Suprapubic skin (tissue), 4 donors: ENCODE results near the gene SPDYE3.

Experiments used
- EP300 ChIP-seq: sonication (generic); formaldehyde crosslinking; IDR thresholded peaks from one replicate; pipeline ENCODE4 v1.6.1; 2017; ENCODE audit warnings: antibody characterized with exemption
- POLR2A ChIP-seq, 2 donors: fragments of 450-650 bp; IDR thresholded peaks; one replicate each; pipeline ENCODE4 v1.6.1; 2017; ENCODE audit warnings: antibody characterized with exemption in 2 of 2, mild to moderate bottlenecking in 2 of 2, moderate library complexity in 2 of 2
- POLR2AphosphoS5 ChIP-seq, 3 donors: sonication (generic); formaldehyde crosslinking; IDR thresholded peaks; one replicate each; pipeline ENCODE4 v1.6.1; 2017; ENCODE audit warnings: antibody characterized with exemption in 3 of 3
- TF ChIP-seq, protein P1 (sequence below), 2 donors: fragments of 200-600 bp in 1 of 2; fragments of 450-650 bp in 1 of 2; sonication (generic) in 1 of 2; IDR thresholded peaks; one replicate each; pipeline ENCODE4 v1.5.1; 2016 to 2019; ENCODE audit warnings: antibody characterized with exemption in 2 of 2, mild to moderate bottlenecking in 1 of 2, moderate library complexity in 1 of 2

DNA sequence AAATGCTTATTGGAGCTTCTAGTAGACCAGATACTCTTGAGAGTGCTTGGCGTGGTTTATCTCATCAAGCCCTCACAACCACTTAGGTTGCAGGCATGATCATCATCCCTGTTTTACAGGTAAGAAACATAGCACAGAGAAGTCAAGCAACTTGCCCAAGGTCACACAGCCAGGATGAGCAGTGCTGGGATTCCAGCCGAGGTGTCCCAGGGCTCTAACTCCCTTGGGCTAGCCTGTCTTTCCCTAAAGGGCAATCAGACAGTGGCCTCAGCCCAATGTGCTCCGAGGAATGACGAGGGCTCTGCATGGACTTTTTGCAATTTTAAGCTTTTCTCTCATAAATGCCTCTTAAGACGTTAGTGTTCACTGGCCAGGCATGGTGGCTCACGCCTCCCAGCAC, 39.9 kb upstream of the SPDYE3 start:
- TF ChIP-seq, protein P1, sequence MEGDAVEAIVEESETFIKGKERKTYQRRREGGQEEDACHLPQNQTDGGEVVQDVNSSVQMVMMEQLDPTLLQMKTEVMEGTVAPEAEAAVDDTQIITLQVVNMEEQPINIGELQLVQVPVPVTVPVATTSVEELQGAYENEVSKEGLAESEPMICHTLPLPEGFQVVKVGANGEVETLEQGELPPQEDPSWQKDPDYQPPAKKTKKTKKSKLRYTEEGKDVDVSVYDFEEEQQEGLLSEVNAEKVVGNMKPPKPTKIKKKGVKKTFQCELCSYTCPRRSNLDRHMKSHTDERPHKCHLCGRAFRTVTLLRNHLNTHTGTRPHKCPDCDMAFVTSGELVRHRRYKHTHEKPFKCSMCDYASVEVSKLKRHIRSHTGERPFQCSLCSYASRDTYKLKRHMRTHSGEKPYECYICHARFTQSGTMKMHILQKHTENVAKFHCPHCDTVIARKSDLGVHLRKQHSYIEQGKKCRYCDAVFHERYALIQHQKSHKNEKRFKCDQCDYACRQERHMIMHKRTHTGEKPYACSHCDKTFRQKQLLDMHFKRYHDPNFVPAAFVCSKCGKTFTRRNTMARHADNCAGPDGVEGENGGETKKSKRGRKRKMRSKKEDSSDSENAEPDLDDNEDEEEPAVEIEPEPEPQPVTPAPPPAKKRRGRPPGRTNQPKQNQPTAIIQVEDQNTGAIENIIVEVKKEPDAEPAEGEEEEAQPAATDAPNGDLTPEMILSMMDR (IDR thresholded peaks at IDR 0.05), result no peak
- TF ChIP-seq EP300 (no peak), POLR2A (IDR thresholded peaks at IDR 0.05) (no peak), POLR2AphosphoS5 (IDR thresholded peaks at IDR 0.05) (no peak)
